M059J (cell line): ENCODE measurements around the gene TAS2R38. TPM values are rescaled to one million over a fixed set of nuclear protein-coding genes. Genes with fewer than 3 reads are reported as not detected.

Experiments
- DNase-seq: peaks from one replicate; pipeline ENCODE4 v3.0.0-alpha.2; 2012; ENCODE audit warnings: low read depth
- total RNA-seq: library from RNA; depleted of rRNA; stranded (reverse); fragments of >200 nt; shearing (Covaris generic); gene quantifications from 2 replicates; pipeline ENCODE4 v1.2.3, GENCODE V29; 2014

TAS2R38 gene
- total RNA-seq, 1 experiment from 2014 or later: not detected

DNA sequence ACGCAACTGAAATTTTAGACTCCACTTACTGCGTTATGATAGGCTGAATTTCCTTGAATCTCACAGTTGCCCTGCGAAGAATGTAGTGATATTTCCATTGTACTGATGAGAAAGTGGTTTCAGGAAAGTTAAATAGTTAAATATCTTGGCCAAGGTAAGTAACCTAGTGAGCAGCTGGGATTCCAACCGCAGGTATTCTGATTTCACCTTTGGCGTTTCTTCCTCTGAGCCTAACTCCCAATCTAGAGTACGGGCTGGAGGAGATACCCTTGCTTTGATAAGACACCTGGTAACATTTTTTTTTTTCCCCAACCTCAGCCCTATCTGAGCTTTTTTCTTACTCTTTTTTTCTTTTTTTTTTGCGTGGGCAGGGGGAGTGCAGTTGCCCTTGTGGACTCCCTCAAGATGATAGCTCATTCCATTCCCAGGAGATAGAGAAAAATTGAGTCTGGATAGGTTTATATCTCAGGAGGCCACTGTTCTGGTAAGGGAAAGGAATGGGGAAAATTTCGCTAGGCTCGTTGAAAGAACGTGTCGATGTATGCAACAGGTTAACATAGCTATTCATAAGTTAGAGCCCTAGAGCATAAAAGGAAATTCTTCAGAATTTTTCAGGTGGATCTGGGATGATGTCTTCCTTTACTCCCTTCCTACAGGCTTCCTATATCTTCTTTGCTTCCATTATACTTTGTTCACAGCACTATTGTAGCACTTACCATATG is 3.1 kb upstream of the TAS2R38 start:
- no peak for DNase-seq

DNA sequence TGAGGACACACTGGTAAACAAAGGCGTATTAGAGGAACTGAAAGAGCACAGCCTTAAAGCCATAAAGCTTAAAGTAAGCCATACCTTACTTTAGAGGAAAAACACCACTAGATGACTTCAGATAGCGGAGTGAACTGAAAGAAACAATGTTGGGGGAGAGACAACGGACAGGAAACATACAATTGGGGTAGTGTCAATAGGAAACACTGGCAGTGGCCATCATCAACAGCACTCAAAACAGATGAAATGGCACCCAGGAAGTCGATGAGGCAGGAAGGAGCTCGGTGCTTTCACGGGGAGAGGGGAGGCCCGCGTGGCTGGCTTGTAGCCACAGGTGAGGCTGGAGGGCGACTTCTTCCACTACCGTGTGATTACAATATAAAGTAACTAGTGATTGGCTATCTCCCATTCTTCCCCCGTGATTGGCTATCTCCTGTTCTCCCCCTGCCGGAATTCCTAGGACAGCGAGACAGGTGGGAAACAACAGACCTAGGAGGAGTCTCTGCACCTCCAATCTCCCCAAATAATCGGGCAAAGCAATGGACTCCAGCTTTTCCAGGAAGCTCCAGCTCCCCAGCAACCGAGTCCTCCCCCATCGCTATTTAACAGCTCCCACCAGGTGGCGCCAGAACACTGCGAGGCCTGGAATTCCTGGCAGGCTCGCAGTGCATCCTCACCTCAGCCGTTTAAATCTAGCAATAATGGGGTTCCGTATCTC is 2.4 kb upstream of the TAS2R38 start:
- peak; percentile 74 for DNase-seq

DNA sequence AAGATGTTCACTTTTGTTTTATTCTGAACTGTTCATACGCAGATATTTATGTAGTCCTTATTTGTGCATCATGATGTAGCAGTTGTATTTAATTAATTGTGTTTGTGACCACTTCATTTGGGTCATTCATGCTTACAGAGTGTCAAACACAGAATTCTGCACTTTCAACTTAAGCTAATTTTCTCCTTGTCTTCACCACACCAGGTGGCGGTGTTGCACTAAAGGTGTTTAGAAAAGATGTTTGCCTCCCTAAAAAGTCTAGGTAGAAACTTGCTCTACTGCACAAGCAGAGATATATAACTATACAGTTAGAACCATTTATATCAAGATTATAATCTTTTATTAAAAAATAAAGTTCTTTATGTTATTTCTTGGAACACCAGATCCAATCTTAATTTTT is 1.3 kb upstream of the TAS2R38 start:
- DNase-seq: peak; percentile 44

DNA sequence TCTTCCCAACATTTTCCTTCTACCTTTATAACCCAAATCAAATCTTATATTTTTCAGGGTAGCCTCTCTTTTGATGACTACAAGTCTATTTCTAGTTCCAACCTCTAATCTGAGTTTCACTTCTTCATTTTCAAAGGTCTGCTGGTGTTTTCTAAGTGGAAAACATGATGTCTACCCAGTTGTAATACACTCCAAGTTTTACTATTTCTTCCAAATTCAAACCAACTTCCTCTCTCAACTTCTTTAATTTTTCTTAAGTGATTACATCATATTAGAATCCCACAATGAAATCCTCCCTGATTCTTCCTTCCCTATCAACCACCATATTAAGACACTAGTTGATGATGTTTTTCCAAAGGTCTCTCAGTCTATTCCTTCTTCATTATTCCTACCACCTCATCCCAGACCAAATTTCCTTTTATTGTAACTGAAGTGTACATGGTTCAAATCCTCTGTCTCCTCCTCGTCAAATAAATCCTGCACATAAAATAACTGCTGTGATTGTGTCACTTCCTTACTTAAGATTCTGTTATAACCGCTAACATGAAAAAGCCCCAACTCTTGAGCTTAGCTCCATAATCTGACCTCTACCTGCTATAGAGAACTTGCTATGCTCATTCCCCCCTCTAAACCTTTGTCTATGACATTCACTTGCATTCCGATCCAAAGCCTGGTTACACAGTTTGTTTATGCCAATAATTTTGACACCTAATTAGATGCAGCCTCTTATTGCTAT is 12.7 kb downstream of the TAS2R38 start:
- DNase-seq: no peak

DNA sequence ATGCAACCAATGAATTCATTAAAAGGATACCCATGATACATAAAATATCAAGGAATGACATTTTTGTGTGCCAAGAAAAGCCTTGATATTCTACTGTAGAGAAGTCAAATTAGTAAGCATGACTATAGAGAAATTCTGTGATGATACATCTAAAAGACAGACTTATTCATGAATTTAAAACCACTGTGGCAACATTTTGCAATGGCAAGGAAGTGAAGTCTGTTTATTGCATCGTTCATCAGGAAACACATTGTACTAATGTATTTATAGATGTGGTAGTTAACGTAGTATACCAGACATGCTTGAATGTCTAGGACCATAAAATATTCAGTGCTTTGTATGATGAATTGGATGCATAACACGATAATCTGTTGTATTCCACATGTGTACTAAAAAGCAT is 17.5 kb downstream of the TAS2R38 start:
- DNase-seq: no peak

DNA sequence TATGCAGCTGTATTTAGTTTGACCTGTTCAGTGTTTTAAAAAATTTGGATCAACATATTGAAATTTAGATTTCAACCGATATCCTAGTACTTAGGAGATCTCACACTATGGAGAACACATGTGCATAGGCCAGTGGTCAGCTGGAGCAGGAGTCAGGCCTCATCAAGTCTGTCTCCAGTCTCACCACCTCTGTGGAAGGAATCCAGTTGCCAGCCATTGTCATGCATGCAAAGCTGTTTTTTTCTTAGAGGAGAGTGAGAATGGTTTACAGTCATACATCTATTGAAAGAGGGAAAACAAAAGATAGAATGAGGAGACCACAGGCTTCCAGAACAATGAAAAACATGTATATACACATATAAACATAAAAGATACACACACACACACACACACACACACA is 19.2 kb downstream of the TAS2R38 start:
- DNase-seq: no peak

DNA sequence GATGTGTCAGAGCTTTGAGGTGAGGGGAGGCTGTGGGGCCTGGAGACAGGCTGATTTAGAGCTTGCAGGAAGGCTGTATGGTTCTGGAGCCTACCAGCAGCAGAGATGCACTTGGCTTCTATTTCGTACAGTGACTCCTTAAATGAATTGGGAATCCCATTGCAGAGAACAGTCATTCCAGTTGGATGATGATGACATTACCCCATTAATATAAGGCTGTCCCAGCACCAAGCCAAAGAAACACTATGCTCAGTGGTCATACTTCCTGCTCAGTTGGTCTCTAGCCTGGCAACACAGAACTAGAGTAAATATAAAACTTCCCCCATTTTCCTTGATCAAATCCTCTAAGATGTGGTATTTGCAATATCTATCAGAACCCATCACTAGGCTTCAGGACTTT is 21.1 kb downstream of the TAS2R38 start:
- DNase-seq: no peak

DNA sequence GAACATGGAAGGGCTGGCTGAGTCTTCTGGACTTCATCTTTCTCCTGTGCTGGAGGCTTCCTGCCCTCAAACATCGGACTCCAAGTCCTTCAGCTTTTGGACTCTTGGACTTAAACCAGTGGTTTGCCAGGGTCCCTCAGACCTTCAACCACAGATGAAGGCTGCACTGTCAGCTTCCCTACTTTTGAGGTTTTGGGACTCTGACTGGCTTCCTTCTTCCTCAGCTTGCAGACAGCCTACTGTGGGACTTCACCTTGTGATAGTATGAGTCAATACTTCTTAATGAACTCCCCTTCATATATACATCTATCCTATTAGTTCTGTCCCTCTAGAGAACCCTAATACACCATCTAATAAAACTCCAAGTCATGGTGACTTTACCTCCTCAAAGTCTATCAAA is 22.8 kb downstream of the TAS2R38 start:
- DNase-seq: no peak

DNA sequence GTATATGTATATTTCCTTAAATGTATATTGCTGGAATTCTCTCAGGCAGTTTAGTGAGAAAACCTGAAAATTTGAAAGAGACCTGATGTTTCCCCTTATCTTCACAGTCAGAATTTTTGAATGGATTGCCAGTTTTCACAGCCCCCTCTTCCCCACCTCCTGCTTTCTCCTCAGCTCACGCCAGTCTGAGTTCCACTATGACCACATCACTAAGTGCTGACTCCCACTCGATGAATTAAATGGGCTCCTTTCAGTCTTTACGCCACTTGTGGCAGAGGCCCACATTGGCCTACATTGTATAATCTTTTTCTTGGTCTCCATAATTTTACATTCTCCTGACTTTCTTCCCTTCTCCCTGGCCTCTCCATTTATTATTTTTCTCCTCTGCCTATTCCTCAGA is 23.7 kb downstream of the TAS2R38 start:
- no peak for DNase-seq

DNA sequence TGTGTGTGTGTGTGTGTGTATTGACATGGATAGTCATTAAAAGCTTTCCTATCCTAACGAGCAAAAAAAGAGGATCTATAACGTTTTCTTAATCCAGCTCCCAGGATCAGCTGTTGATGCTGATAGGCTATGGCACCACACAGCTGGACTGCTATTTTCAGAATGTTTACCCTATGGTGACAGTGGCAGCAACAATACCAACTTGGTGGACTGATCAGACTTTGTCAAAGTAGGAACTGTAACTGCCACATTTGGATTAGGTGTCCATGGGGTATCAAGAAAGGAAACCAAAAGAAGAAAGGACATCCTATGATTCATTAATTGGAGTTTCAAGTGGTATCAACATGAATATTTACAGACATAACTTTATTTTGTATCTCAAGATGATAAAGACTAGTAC is 24.1 kb downstream of the TAS2R38 start:
- no peak for DNase-seq

DNA sequence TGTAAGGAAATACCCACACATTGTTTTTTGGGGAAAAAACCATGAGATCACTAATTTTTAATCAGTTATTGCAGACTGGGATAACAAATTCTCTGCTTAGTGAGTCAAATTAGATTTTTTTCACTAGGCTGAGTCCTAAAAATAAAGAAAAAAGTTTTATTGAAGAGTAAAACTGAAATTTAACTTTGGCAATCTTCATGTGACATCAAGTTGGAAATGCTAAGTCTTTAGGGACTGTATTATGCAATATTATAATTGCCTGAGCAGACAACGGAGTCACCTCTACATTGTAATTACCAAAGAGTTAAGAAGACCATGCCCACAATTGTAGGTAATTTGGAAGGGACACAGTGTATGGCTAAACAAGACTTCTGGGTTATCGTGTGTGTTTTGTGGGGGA is 24.6 kb downstream of the TAS2R38 start:
- no peak for DNase-seq

DNA sequence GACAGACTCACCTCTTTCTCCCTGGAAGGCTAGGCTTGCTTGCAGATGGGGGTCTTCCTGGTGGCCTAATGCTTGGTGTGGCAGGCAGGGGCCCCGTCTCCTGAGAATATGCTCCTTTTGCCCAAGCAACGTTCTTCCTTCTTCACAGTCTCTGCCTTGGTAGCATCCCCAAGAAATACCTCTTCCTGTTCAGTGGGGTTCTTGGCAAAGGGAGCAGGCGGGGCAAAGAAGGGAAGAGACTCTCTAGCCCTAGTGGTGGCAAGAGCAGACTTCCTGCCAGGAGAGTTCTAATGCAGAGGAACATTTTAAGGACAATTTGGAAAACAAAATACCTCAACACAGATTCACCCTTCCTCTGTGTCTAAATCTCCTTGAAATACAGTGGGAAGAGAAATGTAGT is 26.8 kb downstream of the TAS2R38 start, which contains the start of gene CLEC5A:
TSS of gene CLEC5A (minus strand) at position 179 of the 400 bp plus-strand sequence. CDS start 682 bp downstream, outside the sequence.
- no peak for DNase-seq

DNA sequence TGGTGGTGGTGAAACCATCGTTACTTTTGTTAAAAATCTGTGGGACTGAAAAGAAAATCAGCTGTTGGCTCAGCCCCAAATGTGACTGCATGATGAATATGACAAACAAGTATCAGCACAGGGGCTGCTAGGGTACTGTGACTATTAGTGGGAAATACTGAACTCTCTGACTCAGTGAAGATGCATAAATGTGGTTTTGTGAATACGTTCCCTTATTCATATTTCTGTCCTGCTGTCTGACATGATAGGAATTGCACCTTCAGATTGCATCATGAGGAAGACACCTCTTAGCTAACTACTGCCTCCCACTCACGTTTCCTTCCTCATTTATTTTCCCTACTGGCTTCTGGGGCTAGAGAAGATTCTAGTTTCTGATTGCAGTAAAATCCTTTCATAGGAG is 28.2 kb downstream of the TAS2R38 start:
- peak; percentile 24 for DNase-seq

DNA sequence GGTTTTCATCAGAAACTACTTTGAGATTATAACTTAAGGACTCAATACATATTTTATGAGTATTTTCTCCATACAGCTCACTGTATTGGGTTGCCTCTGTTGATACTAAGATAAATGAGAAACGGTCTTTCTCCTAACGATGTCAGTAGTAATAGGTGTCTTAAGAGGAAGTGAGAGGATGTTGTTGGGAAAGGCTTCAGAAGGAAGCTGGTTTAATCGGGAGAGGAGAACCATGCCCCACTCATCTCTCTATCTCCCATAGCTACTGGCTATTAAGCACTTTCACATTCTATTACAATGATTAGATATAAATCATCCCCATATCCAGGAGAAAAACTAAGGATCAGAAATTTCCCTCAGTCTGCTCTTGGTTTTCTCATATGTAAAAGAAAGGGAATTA is 28.8 kb downstream of the TAS2R38 start:
- DNase-seq: no peak

DNA sequence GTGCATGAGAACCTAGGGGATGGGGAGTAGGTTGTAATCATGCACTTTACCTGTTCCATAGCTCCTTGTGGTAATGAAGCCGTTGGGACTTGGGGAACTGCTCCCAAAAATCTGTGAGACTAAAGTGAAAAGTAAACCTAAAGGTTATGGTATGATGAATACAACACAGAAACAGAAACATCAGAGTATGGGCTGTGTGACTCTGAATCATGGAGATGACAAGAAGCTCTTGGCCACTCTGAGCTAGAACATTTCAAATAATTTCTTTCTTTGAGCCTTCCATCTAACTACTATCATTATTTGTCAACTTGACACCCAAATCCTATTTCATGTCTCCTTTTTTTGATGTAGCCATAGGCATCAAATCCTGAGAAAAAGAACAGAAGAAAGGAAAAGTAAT is 29.7 kb downstream of the TAS2R38 start:
- no peak for DNase-seq

DNA sequence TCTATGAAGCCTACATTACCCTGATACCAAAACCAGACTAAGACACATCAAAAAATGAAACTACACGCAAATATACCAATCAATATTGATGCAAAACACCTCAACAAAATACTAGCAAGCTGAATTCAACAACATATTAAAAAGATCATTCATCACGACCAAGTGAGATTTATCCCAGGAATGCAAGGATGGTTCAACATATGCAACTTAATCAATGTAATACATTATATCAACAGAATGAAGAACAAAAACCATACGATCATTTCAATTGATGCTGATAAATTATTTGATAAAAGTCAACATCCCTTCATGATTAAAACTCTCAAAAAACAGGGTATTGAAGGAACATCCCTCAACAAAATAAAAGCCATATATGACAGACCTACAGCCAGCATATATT is 32.5 kb downstream of the TAS2R38 start:
- DNase-seq: no peak

DNA sequence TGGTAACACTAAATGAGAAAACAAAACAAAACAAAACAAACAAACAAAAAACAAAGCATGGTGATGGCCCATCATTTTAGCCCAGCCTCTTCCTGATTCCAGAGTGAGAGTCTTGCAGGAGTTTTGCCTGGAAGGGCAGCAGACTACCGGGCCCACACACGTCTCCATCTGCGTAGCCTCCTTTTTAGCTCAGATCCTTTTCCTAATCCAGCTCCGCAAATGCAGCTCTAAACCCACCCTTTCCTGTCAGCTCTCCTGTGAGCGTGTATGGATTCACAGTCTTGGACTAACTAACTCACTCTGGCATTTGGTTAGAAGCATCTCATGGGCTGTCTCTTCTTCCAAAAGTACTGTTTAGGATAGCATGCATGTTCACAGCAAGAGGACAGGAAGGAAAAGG is 43.4 kb downstream of the TAS2R38 start:
- no peak for DNase-seq

DNA sequence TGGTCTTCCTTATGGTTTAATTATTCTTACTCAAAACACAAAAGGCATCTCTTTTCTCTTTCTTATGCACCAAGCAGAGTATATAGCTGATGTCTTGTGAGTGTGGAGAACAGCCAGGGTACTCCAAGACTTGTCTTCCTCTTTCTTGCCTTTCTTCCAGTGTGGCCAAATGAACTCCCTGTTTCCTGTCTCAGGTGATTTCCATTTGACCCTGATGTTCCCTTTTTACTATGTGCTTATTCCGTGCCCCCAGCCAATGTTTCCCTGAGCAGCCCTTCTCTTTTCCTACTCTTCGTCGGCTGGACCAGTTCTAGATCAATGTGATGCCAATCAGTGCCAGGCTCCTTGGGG is 44.8 kb downstream of the TAS2R38 start:
- DNase-seq: no peak

DNA sequence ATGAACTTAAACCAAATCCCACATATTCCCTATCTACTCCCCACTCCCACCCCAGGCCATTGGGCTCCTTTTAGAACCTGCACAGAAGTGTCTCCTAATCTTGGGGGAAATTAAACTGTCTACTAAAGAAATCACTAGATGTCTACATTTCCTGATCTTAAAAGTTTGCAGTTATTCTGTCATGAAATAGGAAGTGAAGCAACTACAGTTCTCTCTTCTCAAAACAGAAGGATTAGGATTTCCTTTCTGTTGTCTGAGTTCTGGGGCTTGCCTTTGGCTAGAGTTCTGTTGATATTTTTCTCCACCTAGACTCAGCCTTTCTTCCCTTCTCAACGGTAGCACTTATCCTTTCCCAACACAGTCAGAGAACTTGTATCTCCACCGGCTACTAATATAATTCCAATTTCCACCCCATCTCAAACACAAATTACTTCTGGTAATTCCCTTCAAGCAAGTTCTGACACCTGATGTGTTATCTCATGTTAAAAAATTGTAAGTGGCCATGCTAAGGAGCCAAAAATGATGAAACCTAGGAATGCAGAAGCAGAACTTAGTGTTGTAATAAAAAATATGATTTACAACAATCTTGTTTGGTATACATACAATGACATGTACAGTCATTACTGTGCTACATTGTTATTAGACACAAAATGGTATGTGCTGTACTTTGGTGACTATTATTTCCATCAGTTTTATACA is 45.3 kb downstream of the TAS2R38 start:
- no peak for DNase-seq
